Keratinocyte (primary cell): ENCODE results near the gene PDS5B. TPM values are rescaled to one million over a fixed set of nuclear protein-coding genes. Genes with fewer than 3 reads are reported as not detected.
"Not testable (repeated sequence)": the region's sequence is repeated elsewhere in the genome, so short reads cannot be mapped to it uniquely, and the experiment has no call there.

Source experiments
- DNase-seq: peaks from one replicate; pipeline ENCODE4 v3.0.0-alpha.2; 2011; ENCODE audit warnings: low read depth, missing footprints, low spot score
- FAIRE-seq: peaks from 2 replicates; lab custom pipeline; 2011; peaks lifted over from hg19 to GRCh38; lab: Jason Lieb, UNC
- H2AFZ ChIP-seq: 2 replicates; pipeline ENCODE4 v1.6.0; 2012; ENCODE audit warnings: low read length, control low read depth, inconsistent platforms; ENCODE audit not compliant: control insufficient read depth
- H3K27ac ChIP-seq: 2 replicates; pipeline ENCODE4 v1.5.1; 2011; ENCODE audit warnings: low read length; ENCODE audit not compliant: control insufficient read depth, insufficient read depth
- H3K27me3 ChIP-seq: 3 replicates; pipeline ENCODE4 v1.6.0; 2011; ENCODE audit warnings: low read length; ENCODE audit not compliant: control insufficient read depth, insufficient read depth; ENCODE audit errors: extremely low read depth
- H3K36me3 ChIP-seq, 2 experiments: 2 replicates in 1 of 2; 3 replicates in 1 of 2; pipeline ENCODE4 v1.5.1; 2011; ENCODE audit warnings: low read length in 2 of 2, mild to moderate bottlenecking in 1 of 2; ENCODE audit not compliant: control insufficient read depth in 2 of 2, insufficient read depth in 2 of 2; ENCODE audit errors: extremely low read depth in 1 of 2
- H3K4me1 ChIP-seq: 3 replicates; pipeline ENCODE4 v1.5.1; 2011; ENCODE audit warnings: low read length; ENCODE audit not compliant: control insufficient read depth, insufficient read depth; ENCODE audit errors: extremely low read depth
- H3K4me2 ChIP-seq: 3 replicates; pipeline ENCODE4 v1.6.0; 2011; ENCODE audit warnings: low read depth, low read length; ENCODE audit not compliant: control insufficient read depth, insufficient read depth; ENCODE audit errors: extremely low read depth
- H3K4me3 ChIP-seq, 3 experiments: fragments of 200-600 bp in 1 of 3; sonication (generic) in 1 of 3; 2 replicates in 2 of 3; 3 replicates in 1 of 3; pipeline ENCODE4 v1.5.1; 2011 to 2016; ENCODE audit warnings: low read length in 3 of 3, mild to moderate bottlenecking in 3 of 3, control low read depth in 2 of 3, inconsistent platforms in 1 of 3, low read depth in 1 of 3, mixed read lengths in 1 of 3, mixed run types in 1 of 3, moderate library complexity in 1 of 3; ENCODE audit not compliant: control insufficient read depth in 2 of 3, insufficient read depth in 2 of 3; ENCODE audit errors: extremely low read depth in 1 of 3
- H3K79me2 ChIP-seq: 2 replicates; pipeline ENCODE4 v1.6.0; 2012; ENCODE audit warnings: low read length; ENCODE audit not compliant: control insufficient read depth, insufficient read depth
- H3K9ac ChIP-seq: 3 replicates; pipeline ENCODE4 v1.6.0; 2011; ENCODE audit warnings: low read length; ENCODE audit not compliant: control insufficient read depth, insufficient read depth; ENCODE audit errors: extremely low read depth
- H3K9me1 ChIP-seq: 3 replicates; pipeline ENCODE4 v1.6.0; 2011; ENCODE audit warnings: low read length; ENCODE audit not compliant: control insufficient read depth, insufficient read depth; ENCODE audit errors: extremely low read depth
- H3K9me3 ChIP-seq: 2 replicates; pipeline ENCODE4 v1.5.1; 2012; ENCODE audit warnings: low read depth, low read length; ENCODE audit not compliant: control insufficient read depth
- H4K20me1 ChIP-seq: 3 replicates; pipeline ENCODE4 v1.6.0; 2011; ENCODE audit warnings: low read length; ENCODE audit not compliant: control insufficient read depth, insufficient read depth; ENCODE audit errors: extremely low read depth
- CTCF ChIP-seq, 3 experiments: IDR thresholded peaks in 1 of 3; conservative IDR thresholded peaks in 1 of 3; optimal IDR thresholded peaks in 1 of 3; 2 replicates in 2 of 3; 3 replicates in 1 of 3; pipeline versions ENCODE3 to v1.5.1; 2011; ENCODE audit warnings: low read length in 3 of 3, mild to moderate bottlenecking in 3 of 3, moderate library complexity in 2 of 3, control low read depth in 1 of 3, inconsistent platforms in 1 of 3; ENCODE audit not compliant: insufficient read depth in 2 of 3; ENCODE audit errors: extremely low read depth in 1 of 3
- EZH2 ChIP-seq: IDR thresholded peaks from one replicate; pipeline ENCODE4 v1.6.1; 2012; ENCODE audit warnings: inconsistent platforms, mild to moderate bottlenecking, low read length, moderate library complexity
- dilution Hi-C: fragments of 300-500 bp; cut with MboI; formaldehyde crosslinking; loops from one replicate; pipeline ENCODE4 v1.7.0; 2020; ENCODE audit warnings: low sequenced_read_pairs; ENCODE audit not compliant: extremely low pct_ligation_motif_present
- polyA plus RNA-seq, 5 experiments: library from polyadenylated mRNA; depleted of rRNA in 3 of 5; stranded (reverse) in 3 of 5; stranded (forward) in 1 of 5; unstranded in 1 of 5; fragments of >200 nt; gene quantifications; 1 replicate in 1 of 5; 2 replicates in 3 of 5; 3 replicates in 1 of 5; pipeline versions ENCODE4 v1.2.1 to v1.2.3, GENCODE V29; 2011 to 2012; ENCODE audit warnings: missing spikeins in 2 of 5, low read depth in 1 of 5, low replicate concordance in 1 of 5
- small RNA-seq, 3 experiments: library from RNA; depleted of rRNA; stranded (forward); fragments of <200 nt; gene quantifications; one replicate each; pipeline ENCODE3, GENCODE V24; 2012; ENCODE audit warnings: low read depth in 3 of 3, low replicate concordance in 1 of 3; ENCODE audit not compliant: insufficient read length in 3 of 3

PDS5B gene
- polyA plus RNA-seq, 1 donor (not counting 4 experiments of a cell fraction or from before 2014, with no cell fraction given): 6.9 TPM

- H2AFZ ChIP-seq: no peak overlapping the region
These were observed 239.2 kb downstream of the PDS5B start for GRCh38 chr13:32825481-32825880.

GRCh38 chr13:32826372-32826771 is 240.1 kb downstream of the PDS5B start:
- H4K20me1 ChIP-seq, H3K4me3 ChIP-seq, H3K4me2 ChIP-seq, H3K9me3 ChIP-seq, H3K27me3 ChIP-seq, dilution Hi-C loops, H3K79me2 ChIP-seq, H3K9ac ChIP-seq, H2AFZ ChIP-seq, H3K36me3 ChIP-seq, FAIRE-seq, DNase-seq, H3K27ac ChIP-seq, H3K9me1 ChIP-seq: not testable (repeated sequence)
- peaks cover 33% of the 10 kb centered on the region for H3K4me1 ChIP-seq

More at GRCh38 chr13:32825481-32825880, 239.2 kb downstream of the PDS5B start:
- FAIRE-seq: peak; percentile 5
- no peaks in the 10 kb centered on the region for H3K27me3 ChIP-seq
- H3K9me1 ChIP-seq: no peaks in the 10 kb centered on the region
- H4K20me1 ChIP-seq: no peaks in the 10 kb centered on the region
- no peaks in the 10 kb centered on the region for H3K36me3 ChIP-seq
- H3K79me2 ChIP-seq: no peaks in the 10 kb centered on the region
- H3K27ac ChIP-seq: peak overlapping the region; percentile 63
- H3K9ac ChIP-seq: no peak overlapping the region
- DNase-seq: no peak
- H3K4me2 ChIP-seq: no peak overlapping the region
- dilution Hi-C loops: no loop called here
- H3K9me3 ChIP-seq: no peaks in the 10 kb centered on the region
- peaks cover 31% of the 10 kb centered on the region for H3K4me1 ChIP-seq
- TF ChIP-seq EZH2 (no peak), CTCF (optimal IDR thresholded peaks at IDR 0.05 in 1 of 3, IDR thresholded peaks at IDR 0.05 in 1 of 3, conservative IDR thresholded peaks at IDR 0.05 in 1 of 3; ENCODE audit: extremely low read depth in 1 of 3, insufficient read depth in 2 of 3, low read length in 3 of 3) (no peak)
- no peak overlapping the region for H3K4me3 ChIP-seq

Small RNA genes lying within 50 kb of the gene (small RNA-seq; reads per million reads assigned to genes)
- 0 reads per million in 3 experiments for gene RNY1P4

Other genes with a start within 250 kb of the PDS5B start
- 0.41 to 1.3 TPM (median 1.1 TPM) in 3 replicates for gene N4BP2L1, start 158.3 kb upstream of the PDS5B start, polyA plus RNA-seq
- gene N4BP2L2, start 47.7 kb upstream of the PDS5B start, polyA plus RNA-seq: 27.6 to 75.4 TPM (median 46.1 TPM) in 3 replicates